Muscle layer of duodenum (tissue), 2 donors: Measurements from ENCODE around the gene WDR59.

Experiments used
- H3K27ac ChIP-seq: one replicate; pipeline ENCODE4 v1.7.0; 2013; ENCODE audit warnings: mild to moderate bottlenecking, low read length
- H3K27me3 ChIP-seq: one replicate; pipeline ENCODE4 v1.7.0; 2013; ENCODE audit warnings: low read depth, mild to moderate bottlenecking, control low read depth, low read length
- H3K36me3 ChIP-seq, 2 donors: one replicate each; pipeline ENCODE4 v1.7.0; 2013; ENCODE audit warnings: low read length in 2 of 2, control low read depth in 1 of 2, mild to moderate bottlenecking in 1 of 2; ENCODE audit not compliant: insufficient read depth in 2 of 2, control insufficient read depth in 1 of 2
- H3K4me1 ChIP-seq, 2 donors: one replicate each; pipeline ENCODE4 v1.7.0; 2013; ENCODE audit warnings: low read length in 2 of 2, mild to moderate bottlenecking in 2 of 2, control low read depth in 1 of 2, moderate library complexity in 1 of 2; ENCODE audit not compliant: insufficient read depth in 2 of 2, control insufficient read depth in 1 of 2
- H3K4me3 ChIP-seq, 2 donors: one replicate each; pipeline ENCODE4 v1.7.0; 2013; ENCODE audit warnings: low read length in 2 of 2, low read depth in 1 of 2, mild to moderate bottlenecking in 1 of 2
- H3K9me3 ChIP-seq, 2 donors: one replicate each; pipeline ENCODE4 v1.7.0; 2013; ENCODE audit warnings: low read length in 2 of 2, control low read depth in 1 of 2, mild to moderate bottlenecking in 1 of 2; ENCODE audit not compliant: control insufficient read depth in 1 of 2
- donor health status: healthy.

WDR59 gene

DNA sequence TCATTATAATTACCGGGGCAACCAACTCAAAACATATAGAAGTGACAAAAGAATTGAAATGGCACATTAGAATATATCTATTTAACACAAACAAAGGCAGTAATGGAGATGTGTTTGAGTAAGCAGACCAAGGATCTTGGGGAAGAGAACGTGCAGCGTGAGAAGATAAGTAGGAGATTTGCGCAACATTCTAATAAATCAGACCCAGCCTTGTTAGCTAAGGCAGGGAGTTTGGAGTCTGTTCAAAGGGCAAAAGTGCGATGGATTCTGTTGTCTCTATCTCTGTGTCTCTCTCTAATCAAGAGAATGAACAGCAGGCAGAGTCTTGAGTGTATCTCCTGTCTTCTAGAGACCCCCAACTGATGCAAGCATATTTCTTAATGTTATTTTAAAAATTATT lies 155.3 kb downstream of the WDR59 start:
- Histone ChIP-seq H3K27me3 (no peaks in the 10 kb centered on the region), H3K27ac (no peak overlapping the region), H3K4me1 (no peaks in the 10 kb centered on the region), H3K36me3 (no peaks in the 10 kb centered on the region), H3K4me3 (no peak overlapping the region), H3K9me3 (peaks cover 0 to 7% of the 10 kb centered on the region in 2 donors)

GRCh38 chr16:74825941-74826340 lies 159.0 kb downstream of the WDR59 start:
- no peaks in the 10 kb centered on the region for H3K27me3 ChIP-seq
- peaks cover 0 to 7% of the 10 kb centered on the region in 2 donors for H3K9me3 ChIP-seq

GRCh38 chr16:74825016-74825415 lies 159.9 kb downstream of the WDR59 start:
- Histone ChIP-seq H3K27ac (no peak overlapping the region), H3K4me3 (no peak overlapping the region), H3K36me3 (no peaks in the 10 kb centered on the region), H3K27me3 (no peaks in the 10 kb centered on the region), H3K9me3 (peaks cover 0 to 7% of the 10 kb centered on the region in 2 donors), H3K4me1 (no peaks in the 10 kb centered on the region)

More at GRCh38 chr16:74825941-74826340, 159.0 kb downstream of the WDR59 start:
- Histone ChIP-seq H3K4me3 (no peak overlapping the region), H3K27ac (no peak overlapping the region), H3K36me3 (no peaks in the 10 kb centered on the region), H3K4me1 (no peaks in the 10 kb centered on the region)
